ENCODE data around the gene YWHAH. TPM values are rescaled to one million over a fixed set of nuclear protein-coding genes. Genes with fewer than 3 reads are reported as not detected.

Gene YWHAH
- total and polyA plus RNA-seq, 9 of the 15 experiments (the other 6 are each of a cell fraction or from before 2014, with no cell fraction given): 32.0 to 177 (median 114) TPM

DNA sequence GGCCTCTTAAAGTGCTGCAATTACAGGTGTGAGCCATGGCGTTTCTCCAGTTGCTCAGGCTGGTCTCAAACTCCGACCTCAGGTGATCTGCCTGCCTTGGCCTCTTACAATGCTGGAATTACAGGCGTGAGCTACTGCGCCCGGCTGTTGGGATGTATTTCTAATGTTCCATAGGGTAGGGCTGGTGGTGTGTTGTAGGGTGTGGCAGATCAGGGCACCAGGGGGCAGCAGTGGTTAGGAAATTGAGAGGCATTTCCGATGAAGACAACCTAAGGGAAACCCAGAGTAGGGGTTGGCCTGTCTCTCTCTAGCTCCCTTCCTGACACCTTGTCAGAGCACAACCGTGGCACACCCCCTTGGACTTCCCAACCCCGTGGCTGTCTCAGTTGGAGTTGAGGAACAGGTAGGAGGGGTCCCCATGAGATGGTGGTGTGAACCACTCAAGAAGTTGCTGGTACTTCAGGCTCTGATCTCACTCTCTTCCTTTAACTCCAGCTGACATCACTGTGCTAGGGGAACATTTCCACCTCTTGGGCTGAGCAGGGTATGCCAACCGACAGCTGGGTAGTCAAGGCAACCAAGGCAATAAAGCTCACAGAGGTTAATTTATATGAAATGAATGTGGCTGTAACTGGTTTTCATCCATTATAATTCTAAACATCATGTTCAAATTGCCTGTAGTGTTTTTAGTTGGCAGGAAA lies 33.0 kb downstream of the YWHAH start:
- 0% methylated on average over 4 of the region's 9 CpGs for WGBS (ENCODE audit: insufficient coverage, low coverage, missing lambda C conversion rate)
- no peak overlapping the region for H3K4me3 ChIP-seq
- H3K4me2 ChIP-seq (ENCODE audit: insufficient read depth, low read length): no peak overlapping the region
- no peak overlapping the region for H3K27ac ChIP-seq (ENCODE audit: extremely low read depth, low read depth, low read length)
- no peaks in the 10 kb centered on the region for H3K36me3 ChIP-seq (ENCODE audit: control insufficient read depth, insufficient read depth, low read length)
- peak; percentile 97 for ATAC-seq
- no peak overlapping the region for H3K9ac ChIP-seq (ENCODE audit: insufficient read depth in 1 of 2, low read depth in 2 of 2, low read length in 2 of 2)
- ChIA-PET POLR2A (no interaction called here), CTCF (ENCODE audit: low intra/inter-chr PET ratio) (interaction anchor here (1.6 to 2.1 kb wide), 2 partner anchors 104 to 289 kb away, joined by 9 to 11 read pairs; no protein-coding TSS in a partner anchor)
- intact Hi-C loops (cut with micrococcal nuclease) (loop anchor here (1.0 to 10.0 kb wide), 4 partner anchors 104 to 412 kb away; no protein-coding TSS in a partner anchor), in situ Hi-C loops (cut with MboI) (loop anchor here (5.0 kb wide), 2 partner anchors 100 to 290 kb away; no protein-coding TSS in a partner anchor)
- FAIRE-seq: peak; percentile 80
- no peaks in the 10 kb centered on the region for H3K27me3 ChIP-seq (ENCODE audit: control insufficient read depth in 2 of 2, insufficient read depth in 2 of 2, low read length in 2 of 2)
- H2AFZ ChIP-seq (ENCODE audit: low read depth, low read length): no peak overlapping the region
- no TSS peak for BruUV-seq (replicated peaks)
- peak; percentile 54 to 77 (median 68) for DNase-seq (ENCODE audit: extremely low read depth in 1 of 4, low spot score in 3 of 4)
- H3K79me2 ChIP-seq (ENCODE audit: control insufficient read depth, insufficient read depth, low read length): no peaks in the 10 kb centered on the region
- H3K9me3 ChIP-seq (replicated peaks; ENCODE audit: control insufficient read depth, insufficient read depth, low read depth, low read length): no peaks in the 10 kb centered on the region
- no peaks in the 10 kb centered on the region for H3K9me1 ChIP-seq (ENCODE audit: control insufficient read depth, insufficient read depth, low read length)
- H4K20me1 ChIP-seq (replicated peaks; ENCODE audit: control insufficient read depth, insufficient read depth, low read length): no peaks in the 10 kb centered on the region
- H3K4me1 ChIP-seq (replicated peaks in 1 of 2; ENCODE audit: control insufficient read depth in 2 of 2, insufficient read depth in 2 of 2, low read length in 2 of 2): peaks cover 0 to 2% of the 10 kb centered on the region in 2 experiments; a peak in 2 of 5 replicates
- TF ChIP-seq SMAD2 (IDR thresholded peaks at IDR 0.05; ENCODE audit: low read depth, low read length): no peak
- TF ChIP-seq MTA3 (IDR thresholded peaks at IDR 0.05; ENCODE audit: borderline replicate concordance): no peak
- peak; percentile 57 for TF ChIP-seq CC2D1A (IDR thresholded peaks at IDR 0.05)
- peak; percentile 75; the same call in 1 of the 2 replicates for TF ChIP-seq STAG1 (CRISPR knock-in tag; IDR thresholded peaks at IDR 0.05; ENCODE audit: borderline replicate concordance)
- TF ChIP-seq, protein P1, sequence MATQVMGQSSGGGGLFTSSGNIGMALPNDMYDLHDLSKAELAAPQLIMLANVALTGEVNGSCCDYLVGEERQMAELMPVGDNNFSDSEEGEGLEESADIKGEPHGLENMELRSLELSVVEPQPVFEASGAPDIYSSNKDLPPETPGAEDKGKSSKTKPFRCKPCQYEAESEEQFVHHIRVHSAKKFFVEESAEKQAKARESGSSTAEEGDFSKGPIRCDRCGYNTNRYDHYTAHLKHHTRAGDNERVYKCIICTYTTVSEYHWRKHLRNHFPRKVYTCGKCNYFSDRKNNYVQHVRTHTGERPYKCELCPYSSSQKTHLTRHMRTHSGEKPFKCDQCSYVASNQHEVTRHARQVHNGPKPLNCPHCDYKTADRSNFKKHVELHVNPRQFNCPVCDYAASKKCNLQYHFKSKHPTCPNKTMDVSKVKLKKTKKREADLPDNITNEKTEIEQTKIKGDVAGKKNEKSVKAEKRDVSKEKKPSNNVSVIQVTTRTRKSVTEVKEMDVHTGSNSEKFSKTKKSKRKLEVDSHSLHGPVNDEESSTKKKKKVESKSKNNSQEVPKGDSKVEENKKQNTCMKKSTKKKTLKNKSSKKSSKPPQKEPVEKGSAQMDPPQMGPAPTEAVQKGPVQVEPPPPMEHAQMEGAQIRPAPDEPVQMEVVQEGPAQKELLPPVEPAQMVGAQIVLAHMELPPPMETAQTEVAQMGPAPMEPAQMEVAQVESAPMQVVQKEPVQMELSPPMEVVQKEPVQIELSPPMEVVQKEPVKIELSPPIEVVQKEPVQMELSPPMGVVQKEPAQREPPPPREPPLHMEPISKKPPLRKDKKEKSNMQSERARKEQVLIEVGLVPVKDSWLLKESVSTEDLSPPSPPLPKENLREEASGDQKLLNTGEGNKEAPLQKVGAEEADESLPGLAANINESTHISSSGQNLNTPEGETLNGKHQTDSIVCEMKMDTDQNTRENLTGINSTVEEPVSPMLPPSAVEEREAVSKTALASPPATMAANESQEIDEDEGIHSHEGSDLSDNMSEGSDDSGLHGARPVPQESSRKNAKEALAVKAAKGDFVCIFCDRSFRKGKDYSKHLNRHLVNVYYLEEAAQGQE (IDR thresholded peaks at IDR 0.05; ENCODE audit: borderline replicate concordance): peak; percentile 82
- TF ChIP-seq, protein P1 (CRISPR knock-in tag; IDR thresholded peaks at IDR 0.05; ENCODE audit: low read depth): no peak
- no peak for TF ChIP-seq CSDE1 (IDR thresholded peaks at IDR 0.05)
- TF ChIP-seq RAD21 (CRISPR knock-in tag; conservative IDR thresholded peaks at IDR 0.05 in 1 of 2, IDR thresholded peaks at IDR 0.05 in 1 of 2): peak; percentile 67 to 88
- TF ChIP-seq, protein P2, sequence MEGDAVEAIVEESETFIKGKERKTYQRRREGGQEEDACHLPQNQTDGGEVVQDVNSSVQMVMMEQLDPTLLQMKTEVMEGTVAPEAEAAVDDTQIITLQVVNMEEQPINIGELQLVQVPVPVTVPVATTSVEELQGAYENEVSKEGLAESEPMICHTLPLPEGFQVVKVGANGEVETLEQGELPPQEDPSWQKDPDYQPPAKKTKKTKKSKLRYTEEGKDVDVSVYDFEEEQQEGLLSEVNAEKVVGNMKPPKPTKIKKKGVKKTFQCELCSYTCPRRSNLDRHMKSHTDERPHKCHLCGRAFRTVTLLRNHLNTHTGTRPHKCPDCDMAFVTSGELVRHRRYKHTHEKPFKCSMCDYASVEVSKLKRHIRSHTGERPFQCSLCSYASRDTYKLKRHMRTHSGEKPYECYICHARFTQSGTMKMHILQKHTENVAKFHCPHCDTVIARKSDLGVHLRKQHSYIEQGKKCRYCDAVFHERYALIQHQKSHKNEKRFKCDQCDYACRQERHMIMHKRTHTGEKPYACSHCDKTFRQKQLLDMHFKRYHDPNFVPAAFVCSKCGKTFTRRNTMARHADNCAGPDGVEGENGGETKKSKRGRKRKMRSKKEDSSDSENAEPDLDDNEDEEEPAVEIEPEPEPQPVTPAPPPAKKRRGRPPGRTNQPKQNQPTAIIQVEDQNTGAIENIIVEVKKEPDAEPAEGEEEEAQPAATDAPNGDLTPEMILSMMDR (IDR thresholded peaks at IDR 0.05 in 2 of 3, conservative IDR thresholded peaks at IDR 0.05 in 1 of 3; ENCODE audit: insufficient read depth in 2 of 3, low read depth in 1 of 3, low read length in 3 of 3): peak; percentile 74 to 83 (median 74)
- peak; percentile 81 for TF ChIP-seq SMC3 (conservative IDR thresholded peaks at IDR 0.05; ENCODE audit: insufficient read depth, low read depth, low read length)
